ENCODE measurements around the gene RAC3. TPM values are rescaled to one million over a fixed set of nuclear protein-coding genes. Genes with fewer than 3 reads are reported as not detected.
A peak's percentile ranks its signal among the peaks of the same experiment; 100 is the strongest.

Gene RAC3
- total RNA-seq, 1 donor from 2014 or later = 0.49 TPM

DNA sequence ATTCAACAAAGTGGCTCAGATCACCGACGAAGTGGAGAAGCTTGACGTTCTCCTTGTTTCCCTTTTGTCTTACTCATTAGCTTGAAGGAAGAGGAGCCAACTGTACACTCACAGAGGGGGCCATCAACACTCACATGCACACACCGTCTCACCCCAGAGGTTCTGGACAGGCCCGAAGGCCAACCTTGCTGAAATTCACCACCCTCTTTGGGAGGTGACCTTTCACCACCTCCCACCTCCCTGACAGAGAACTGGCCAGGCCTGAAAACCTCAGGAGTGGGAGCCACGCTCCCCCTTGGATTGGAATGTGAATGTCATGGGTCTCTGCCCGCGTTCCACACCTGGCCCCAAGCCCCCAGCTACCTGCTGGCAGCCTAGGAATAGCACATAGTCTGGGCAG lies 4.0 kb downstream of the RAC3 start:
- H3K27ac Mint-ChIP-seq = no peak overlapping the region
- H3K36me3 Mint-ChIP-seq (ENCODE audit: low read depth) = peaks cover 7% of the 10 kb centered on the region
- no peaks in the 10 kb centered on the region for H3K27me3 Mint-ChIP-seq
- no peak for ATAC-seq (ENCODE audit: low read depth)
- ChIA-PET CTCF (interaction anchor here (1.2 to 1.7 kb wide), 2 partner anchors 14 to 76 kb away, joined by 3 to 8 read pairs; no protein-coding TSS in a partner anchor), POLR2A (interaction anchor here (1.1 to 1.7 kb wide), 3 partner anchors 11 to 75 kb away, joined by 3 to 5 read pairs (median 3); partner anchors contain the start of genes CENPX, LRRC45 and NOTUM)
- DNase-seq = no peak
- intact Hi-C loops (cut with micrococcal nuclease) = loop anchor here (5.0 to 10.0 kb wide), 3 partner anchors 58 to 259 kb away; partner anchors contain the start of genes ASPSCR1 and SLC16A3
- TF ChIP-seq, protein P1, sequence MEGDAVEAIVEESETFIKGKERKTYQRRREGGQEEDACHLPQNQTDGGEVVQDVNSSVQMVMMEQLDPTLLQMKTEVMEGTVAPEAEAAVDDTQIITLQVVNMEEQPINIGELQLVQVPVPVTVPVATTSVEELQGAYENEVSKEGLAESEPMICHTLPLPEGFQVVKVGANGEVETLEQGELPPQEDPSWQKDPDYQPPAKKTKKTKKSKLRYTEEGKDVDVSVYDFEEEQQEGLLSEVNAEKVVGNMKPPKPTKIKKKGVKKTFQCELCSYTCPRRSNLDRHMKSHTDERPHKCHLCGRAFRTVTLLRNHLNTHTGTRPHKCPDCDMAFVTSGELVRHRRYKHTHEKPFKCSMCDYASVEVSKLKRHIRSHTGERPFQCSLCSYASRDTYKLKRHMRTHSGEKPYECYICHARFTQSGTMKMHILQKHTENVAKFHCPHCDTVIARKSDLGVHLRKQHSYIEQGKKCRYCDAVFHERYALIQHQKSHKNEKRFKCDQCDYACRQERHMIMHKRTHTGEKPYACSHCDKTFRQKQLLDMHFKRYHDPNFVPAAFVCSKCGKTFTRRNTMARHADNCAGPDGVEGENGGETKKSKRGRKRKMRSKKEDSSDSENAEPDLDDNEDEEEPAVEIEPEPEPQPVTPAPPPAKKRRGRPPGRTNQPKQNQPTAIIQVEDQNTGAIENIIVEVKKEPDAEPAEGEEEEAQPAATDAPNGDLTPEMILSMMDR (IDR thresholded peaks at IDR 0.05) = no peak
- H3K4me3 Mint-ChIP-seq = peak overlapping the region; percentile 52
- H3K4me1 Mint-ChIP-seq = peaks cover 28% of the 10 kb centered on the region
- H3K9me3 Mint-ChIP-seq = no peaks in the 10 kb centered on the region

DNA sequence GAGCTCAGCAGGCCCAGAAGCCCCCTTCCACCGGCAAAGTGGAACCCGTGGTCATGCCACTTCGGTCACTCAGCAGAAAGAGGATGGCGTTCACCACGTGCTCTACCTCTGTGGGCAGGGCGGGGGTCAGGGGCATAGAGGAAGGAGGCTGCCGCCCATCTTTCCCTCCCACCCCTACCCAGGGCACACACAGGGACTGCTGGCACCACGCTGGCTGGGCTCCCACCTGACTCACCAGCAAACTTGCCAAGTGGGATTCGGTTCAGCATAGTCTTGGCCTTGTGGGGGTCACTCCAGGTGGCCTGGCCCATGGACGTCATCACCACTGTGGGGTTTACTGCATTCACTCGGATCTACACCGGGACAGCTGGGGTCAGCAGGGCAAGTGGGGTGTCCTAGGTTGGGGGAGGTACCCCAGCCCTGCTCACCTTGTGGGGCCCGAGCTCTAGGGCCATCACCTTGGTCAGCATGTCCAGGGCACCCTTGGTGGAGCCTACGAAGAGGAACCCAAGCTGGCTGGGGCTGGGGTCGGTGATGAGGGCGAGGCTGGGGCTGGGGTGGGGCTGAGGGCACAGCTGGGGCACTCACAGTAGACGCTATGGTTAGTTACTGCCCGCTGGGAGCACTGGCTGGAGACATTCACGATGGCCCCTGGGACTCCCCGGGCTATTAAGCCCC lies 4.6 kb downstream of the RAC3 start:
- DNase-seq = no peak

DNA sequence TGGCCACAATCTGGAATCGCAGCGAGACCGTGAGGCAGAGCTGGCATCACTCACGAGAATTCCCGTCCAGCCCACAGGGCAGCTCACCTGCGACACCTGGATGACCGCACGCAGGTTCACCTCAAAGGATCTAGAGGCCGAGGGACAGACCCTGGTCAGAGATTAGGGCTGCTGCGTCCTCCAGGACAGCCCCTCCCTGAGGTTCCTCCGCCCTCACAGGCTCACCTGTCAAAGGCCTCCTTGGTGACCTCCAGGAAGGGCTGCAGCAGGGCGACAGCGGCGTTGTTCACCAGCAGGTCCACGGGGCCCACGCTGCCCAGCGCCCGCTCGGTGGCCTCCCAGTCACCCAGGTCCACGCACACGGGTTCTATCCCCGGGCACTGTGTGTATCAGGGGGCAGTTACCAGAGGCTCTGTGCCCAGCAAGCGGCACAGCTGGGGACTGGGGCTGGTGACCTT lies 5.2 kb downstream of the RAC3 start:
- ATAC-seq (ENCODE audit: low read depth) = no peak
- TF ChIP-seq, protein P1 (IDR thresholded peaks at IDR 0.05) = no peak
- Mint-ChIP-seq H3K36me3 (ENCODE audit: low read depth) (peaks cover 7% of the 10 kb centered on the region), H3K9me3 (no peaks in the 10 kb centered on the region), H3K27me3 (no peaks in the 10 kb centered on the region), H3K27ac (peak overlapping the region; percentile 7), H3K4me1 (peaks cover 27% of the 10 kb centered on the region), H3K4me3 (peak overlapping the region; percentile 86)
- CTCF ChIA-PET = interaction anchor here (1.3 kb wide), 1 partner anchor 77 kb away, joined by 25 read pairs; no protein-coding TSS in a partner anchor
- intact Hi-C loops (cut with micrococcal nuclease) = loop anchor here (1.0 to 10.0 kb wide), 9 partner anchors 13 to 258 kb away; partner anchors contain the start of genes ASPSCR1, DUS1L, FASN and GPS1
- DNase-seq = no peak
- POLR2A ChIA-PET = interaction anchor here (0.6 to 2.3 kb wide), 3 partner anchors 9 to 77 kb away, joined by 7 to 28 read pairs (median 7); partner anchors contain the start of gene FASN

More for the DNA sequence above, 4.6 kb downstream of the RAC3 start:
- H3K27ac Mint-ChIP-seq = no peak overlapping the region
- H3K36me3 Mint-ChIP-seq (ENCODE audit: low read depth) = peaks cover 7% of the 10 kb centered on the region
- TF ChIP-seq, protein P1 (IDR thresholded peaks at IDR 0.05) = no peak
- intact Hi-C loops (cut with micrococcal nuclease) = loop anchor here (2.0 to 10.0 kb wide), 6 partner anchors 29 to 259 kb away; partner anchors contain the start of genes ASPSCR1, DUS1L, P4HB and SLC16A3
- peaks cover 27% of the 10 kb centered on the region for H3K4me1 Mint-ChIP-seq
- CTCF ChIA-PET = interaction anchor here (1.2 to 1.7 kb wide), 2 partner anchors 15 to 76 kb away, joined by 3 to 8 read pairs; no protein-coding TSS in a partner anchor
- POLR2A ChIA-PET = interaction anchor here (0.6 to 1.7 kb wide), 4 partner anchors 8 to 75 kb away, joined by 3 to 7 read pairs (median 4); partner anchors contain the start of genes CENPX, LRRC45 and NOTUM
- ATAC-seq (ENCODE audit: low read depth) = no peak
- no peaks in the 10 kb centered on the region for H3K9me3 Mint-ChIP-seq
- H3K4me3 Mint-ChIP-seq = peak overlapping the region; percentile 86
- H3K27me3 Mint-ChIP-seq = no peaks in the 10 kb centered on the region

DNA sequence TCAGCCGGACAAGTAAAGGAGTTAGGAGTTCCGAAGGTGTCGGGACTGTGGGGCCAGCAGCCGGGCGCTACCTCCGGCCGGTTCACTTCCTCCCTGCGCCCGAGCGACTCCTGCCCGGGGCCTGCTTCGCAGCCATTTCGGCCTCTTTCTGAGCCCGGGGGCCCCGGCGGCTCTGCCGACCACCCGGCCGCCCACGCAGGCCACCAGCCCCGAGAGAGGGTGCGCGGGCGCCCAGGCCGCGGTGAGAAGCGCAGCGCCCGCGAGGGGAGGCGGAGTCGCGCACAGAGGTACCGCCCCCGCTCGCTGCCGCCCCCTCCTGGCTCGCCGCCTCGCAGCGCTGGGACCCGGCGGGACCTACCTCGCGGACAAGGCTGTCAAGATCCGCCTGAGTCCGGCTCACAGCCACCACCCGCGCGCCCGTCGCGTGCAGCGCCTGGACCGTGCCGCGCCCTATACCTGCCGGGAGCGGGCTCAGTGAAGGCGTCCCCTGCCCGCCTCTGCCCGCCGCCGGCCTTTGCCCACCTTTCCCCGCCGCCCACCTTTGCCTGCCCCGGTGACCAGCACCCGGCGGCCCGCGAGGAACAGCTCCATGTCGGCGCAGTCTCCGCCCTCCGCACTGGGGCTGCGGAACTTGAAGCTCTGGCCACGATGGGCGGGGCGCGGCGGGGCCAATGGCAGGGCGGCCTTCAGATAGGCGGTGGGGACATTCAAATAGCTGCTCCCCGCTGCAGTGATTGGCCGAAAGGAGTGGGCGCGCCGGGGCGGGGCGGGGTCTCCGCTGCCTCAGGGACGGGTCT lies 5.8 kb downstream of the RAC3 start, which contains the start of gene DCXR:
Gene DCXR (minus strand): TSS at position 606 of the 797 bp plus-strand sequence. CDS start 15 bp downstream, at position 591.
- Mint-ChIP-seq H3K27me3 (no peaks in the 10 kb centered on the region), H3K4me1 (peaks cover 27% of the 10 kb centered on the region), H3K36me3 (ENCODE audit: low read depth) (peaks cover 7% of the 10 kb centered on the region), H3K4me3 (peak within 1 kb of the TSS; percentile 86), H3K27ac (peak within 1 kb of the TSS; percentile 94), H3K9me3 (no peaks in the 10 kb centered on the region)
- intact Hi-C loops (cut with micrococcal nuclease) = loop anchor here (1.0 to 10.0 kb wide), 9 partner anchors 14 to 258 kb away; partner anchors contain the start of genes ASPSCR1, DUS1L, FASN and GPS1
- TF ChIP-seq, protein P1 (IDR thresholded peaks at IDR 0.05) = no peak
- ChIA-PET POLR2A (interaction anchor here (0.5 to 2.3 kb wide), 34 partner anchors 9 to 644 kb away, joined by 3 to 43 read pairs (median 4); partner anchors contain the start of genes ASPSCR1, CCDC57, CENPX and CSNK1D), CTCF (interaction anchor here (0.5 to 1.5 kb wide), 11 partner anchors 10 to 782 kb away, joined by 3 to 25 read pairs (median 4); partner anchors contain the start of genes CENPX and LRRC45)
- ATAC-seq (ENCODE audit: low read depth) (peak; percentile 93), DNase-seq (peak; percentile 95)

All from activated B cell treated with CpG ODN at 0.5 μM for 24 hours (primary cell).